MM.1S (cell line): ENCODE data around the gene CTPS2.
"Not testable (repeated sequence)": the region's sequence is repeated elsewhere in the genome, so short reads cannot be mapped to it uniquely, and the experiment has no call there.

Experiments used
- DNase-seq: peaks from one replicate; pipeline ENCODE4 v3.0.0-alpha.2; 2015
- H2AFZ ChIP-seq: fragments of 300-600 bp; sonication (generic); 2 replicates; pipeline ENCODE4 v1.6.0; 2016; ENCODE audit warnings: antibody characterized with exemption, low read length
- H3F3A ChIP-seq: fragments of 300-600 bp; sonication (generic); 2 replicates; pipeline ENCODE4 v1.6.1; 2016; ENCODE audit warnings: mild to moderate bottlenecking, antibody characterized with exemption, low read length, moderate library complexity, mixed read lengths; ENCODE audit not compliant: insufficient read depth
- H3K27ac ChIP-seq: fragments of 300-600 bp; sonication (generic); 2 replicates; pipeline ENCODE4 v1.5.1; 2016; ENCODE audit warnings: mild to moderate bottlenecking, low read length
- H3K27me3 ChIP-seq: fragments of 300-600 bp; sonication (generic); replicated peaks from 2 replicates; pipeline ENCODE4 v1.6.0; 2016; ENCODE audit warnings: low read length; ENCODE audit not compliant: insufficient read depth
- H3K36me3 ChIP-seq: fragments of 300-600 bp; sonication (generic); replicated peaks from 2 replicates; pipeline ENCODE4 v1.6.1; 2016; ENCODE audit warnings: mild to moderate bottlenecking, low read length, mixed read lengths; ENCODE audit not compliant: insufficient read depth
- H3K4me1 ChIP-seq: fragments of 300-600 bp; sonication (generic); 2 replicates; pipeline ENCODE4 v1.6.1; 2016; ENCODE audit warnings: low read length, mixed read lengths
- H3K4me2 ChIP-seq: fragments of 300-600 bp; sonication (generic); 2 replicates; pipeline ENCODE4 v1.6.0; 2016; ENCODE audit warnings: low read depth, low read length
- H3K4me3 ChIP-seq: fragments of 300-600 bp; sonication (generic); 2 replicates; pipeline ENCODE4 v1.5.1; 2016; ENCODE audit warnings: low read length, mixed read lengths
- H3K79me2 ChIP-seq: fragments of 300-600 bp; sonication (generic); 2 replicates; pipeline ENCODE4 v1.6.1; 2016; ENCODE audit warnings: mixed run types, low read length, mixed read lengths
- H3K9ac ChIP-seq: fragments of 300-600 bp; sonication (generic); 2 replicates; pipeline ENCODE4 v1.6.1; 2016; ENCODE audit warnings: low read length, mixed read lengths
- H3K9me2 ChIP-seq: fragments of 300-600 bp; sonication (generic); replicated peaks from 2 replicates; pipeline ENCODE4 v1.6.1; 2016; ENCODE audit warnings: mild to moderate bottlenecking, low read length, mixed read lengths; ENCODE audit not compliant: insufficient read depth
- H3K9me3 ChIP-seq: fragments of 300-600 bp; sonication (generic); replicated peaks from 2 replicates; pipeline ENCODE4 v1.6.1; 2016; ENCODE audit warnings: mild to moderate bottlenecking, low read length, mixed read lengths; ENCODE audit not compliant: insufficient read depth
- H4K20me1 ChIP-seq: fragments of 300-600 bp; sonication (generic); 2 replicates; pipeline ENCODE4 v1.6.1; 2016; ENCODE audit warnings: mild to moderate bottlenecking, low read length, moderate library complexity, mixed read lengths; ENCODE audit not compliant: insufficient read depth
- EZH2 ChIP-seq: fragments of 300-600 bp; sonication (generic); optimal IDR thresholded peaks from 2 replicates; pipeline ENCODE3; 2017; ENCODE audit warnings: low read depth, mild to moderate bottlenecking, antibody characterized with exemption, low read length, mixed read lengths
- EZH2phosphoT487 ChIP-seq: fragments of 300-600 bp; sonication (generic); IDR thresholded peaks from 2 replicates; pipeline ENCODE4 v1.6.1; 2018; ENCODE audit warnings: antibody characterized with exemption, low read length
- TF ChIP-seq, protein P1 (sequence below): fragments of 300-600 bp; sonication (generic); IDR thresholded peaks from 2 replicates; pipeline ENCODE4 v1.5.1; 2016; ENCODE audit warnings: antibody characterized with exemption, low read length, mixed read lengths

CTPS2 gene

DNA sequence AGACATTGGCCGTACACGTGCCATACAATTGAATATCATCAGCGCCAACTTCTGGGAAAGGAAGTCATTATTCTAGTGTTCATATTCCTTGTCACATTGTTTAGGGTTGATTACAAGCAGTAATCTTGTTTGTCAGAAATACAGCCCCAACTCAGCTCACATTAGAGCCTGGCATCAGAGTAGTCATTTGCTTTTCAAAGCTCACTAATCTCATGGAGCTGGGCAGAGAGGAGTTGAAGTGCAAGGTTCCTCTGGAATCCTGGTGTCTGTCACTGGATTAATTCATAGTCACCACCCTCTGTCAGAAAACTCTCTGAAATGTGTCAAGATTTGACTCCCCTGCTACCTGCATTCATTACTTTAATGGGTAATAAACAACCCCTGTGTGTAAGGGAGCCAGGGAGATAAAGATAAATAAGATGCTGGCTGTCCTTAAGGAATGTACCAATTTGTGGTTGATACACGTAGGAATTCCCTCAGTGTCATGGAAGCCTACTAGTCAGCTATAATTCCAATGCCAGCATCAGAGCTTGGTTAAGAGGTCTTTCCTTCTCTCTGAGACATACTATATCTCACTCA lies 106.2 kb downstream of the CTPS2 start:
- H3K4me1 ChIP-seq = no peaks in the 10 kb centered on the region
- no peaks in the 10 kb centered on the region for H3K36me3 ChIP-seq
- H2AFZ ChIP-seq = no peak overlapping the region
- H3F3A ChIP-seq = no peaks in the 10 kb centered on the region
- no peaks in the 10 kb centered on the region for H3K27me3 ChIP-seq
- no peak overlapping the region for H3K4me2 ChIP-seq
- DNase-seq = no peak
- H3K9me3 ChIP-seq = no peaks in the 10 kb centered on the region
- H3K79me2 ChIP-seq = no peaks in the 10 kb centered on the region
- no peak overlapping the region for H3K27ac ChIP-seq
- no peak overlapping the region for H3K9ac ChIP-seq
- TF ChIP-seq, protein P1, sequence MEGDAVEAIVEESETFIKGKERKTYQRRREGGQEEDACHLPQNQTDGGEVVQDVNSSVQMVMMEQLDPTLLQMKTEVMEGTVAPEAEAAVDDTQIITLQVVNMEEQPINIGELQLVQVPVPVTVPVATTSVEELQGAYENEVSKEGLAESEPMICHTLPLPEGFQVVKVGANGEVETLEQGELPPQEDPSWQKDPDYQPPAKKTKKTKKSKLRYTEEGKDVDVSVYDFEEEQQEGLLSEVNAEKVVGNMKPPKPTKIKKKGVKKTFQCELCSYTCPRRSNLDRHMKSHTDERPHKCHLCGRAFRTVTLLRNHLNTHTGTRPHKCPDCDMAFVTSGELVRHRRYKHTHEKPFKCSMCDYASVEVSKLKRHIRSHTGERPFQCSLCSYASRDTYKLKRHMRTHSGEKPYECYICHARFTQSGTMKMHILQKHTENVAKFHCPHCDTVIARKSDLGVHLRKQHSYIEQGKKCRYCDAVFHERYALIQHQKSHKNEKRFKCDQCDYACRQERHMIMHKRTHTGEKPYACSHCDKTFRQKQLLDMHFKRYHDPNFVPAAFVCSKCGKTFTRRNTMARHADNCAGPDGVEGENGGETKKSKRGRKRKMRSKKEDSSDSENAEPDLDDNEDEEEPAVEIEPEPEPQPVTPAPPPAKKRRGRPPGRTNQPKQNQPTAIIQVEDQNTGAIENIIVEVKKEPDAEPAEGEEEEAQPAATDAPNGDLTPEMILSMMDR = no peak
- no peak for TF ChIP-seq EZH2phosphoT487
- TF ChIP-seq EZH2 = no peak
- H3K4me3 ChIP-seq = no peak overlapping the region
- no peaks in the 10 kb centered on the region for H3K9me2 ChIP-seq
- H4K20me1 ChIP-seq = no peaks in the 10 kb centered on the region

DNA sequence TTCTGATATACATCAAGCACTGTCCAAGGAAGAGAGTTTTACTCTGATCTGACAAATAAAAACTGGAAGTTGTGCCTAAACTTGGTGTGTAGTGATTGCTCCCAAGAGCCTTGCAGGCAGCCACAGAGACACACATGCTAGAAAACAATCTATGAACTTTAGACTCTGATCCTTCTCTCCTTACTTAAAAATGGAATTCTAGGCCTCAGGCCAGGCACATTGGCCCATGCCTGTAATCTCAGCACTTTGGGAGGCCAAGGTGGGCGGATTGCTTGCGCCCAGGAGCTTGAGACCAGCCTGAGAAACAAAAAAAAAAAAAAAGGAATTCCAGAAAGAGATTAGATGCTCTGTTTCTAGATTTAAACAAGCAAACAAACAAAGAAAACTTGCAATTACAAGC lies 108.1 kb downstream of the CTPS2 start:
- no peak overlapping the region for H3K4me2 ChIP-seq
- DNase-seq = no peak
- no peaks in the 10 kb centered on the region for H4K20me1 ChIP-seq
- no peaks in the 10 kb centered on the region for H3K27me3 ChIP-seq
- H3K9me2 ChIP-seq = no peaks in the 10 kb centered on the region
- H3K4me1 ChIP-seq = no peaks in the 10 kb centered on the region
- no peak overlapping the region for H2AFZ ChIP-seq
- H3K79me2 ChIP-seq = no peaks in the 10 kb centered on the region
- no peak overlapping the region for H3K4me3 ChIP-seq
- no peaks in the 10 kb centered on the region for H3K9me3 ChIP-seq
- TF ChIP-seq, protein P1 = no peak
- TF ChIP-seq EZH2phosphoT487 (no peak), EZH2 (no peak)
- H3F3A ChIP-seq = no peaks in the 10 kb centered on the region
- no peaks in the 10 kb centered on the region for H3K36me3 ChIP-seq
- no peak overlapping the region for H3K9ac ChIP-seq
- H3K27ac ChIP-seq = no peak overlapping the region

DNA sequence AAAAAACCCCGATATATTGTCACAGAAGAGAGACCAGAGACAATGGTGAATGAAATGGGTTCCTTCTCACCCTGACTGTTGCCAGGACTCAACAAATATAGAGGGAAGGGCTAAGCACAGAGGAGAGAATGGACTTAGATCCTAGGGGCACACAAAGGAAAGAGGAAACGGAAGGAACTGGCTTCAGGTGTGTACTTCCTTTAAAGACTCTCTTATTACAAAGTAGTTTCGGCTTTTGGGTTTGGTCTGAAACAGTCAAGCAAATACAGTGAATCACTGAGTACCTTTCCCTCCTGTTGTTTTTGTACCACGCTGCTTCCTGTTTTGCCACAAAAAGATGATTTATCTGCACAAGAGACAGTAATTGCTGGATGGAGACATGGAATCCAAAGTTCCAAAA lies 108.6 kb downstream of the CTPS2 start:
- Histone ChIP-seq H3K79me2 (no peaks in the 10 kb centered on the region), H3K27ac (no peak overlapping the region), H4K20me1 (no peaks in the 10 kb centered on the region), H3K9me3 (no peaks in the 10 kb centered on the region), H3K27me3 (no peaks in the 10 kb centered on the region), H3K4me1 (no peaks in the 10 kb centered on the region), H3K4me2 (no peak overlapping the region), H3K9me2 (no peaks in the 10 kb centered on the region), H3K36me3 (no peaks in the 10 kb centered on the region), H3F3A (no peaks in the 10 kb centered on the region), H3K9ac (no peak overlapping the region), H2AFZ (no peak overlapping the region), H3K4me3 (no peak overlapping the region)
- TF ChIP-seq EZH2 (no peak), EZH2phosphoT487 (no peak)
- TF ChIP-seq, protein P1 = no peak
- no peak for DNase-seq

DNA sequence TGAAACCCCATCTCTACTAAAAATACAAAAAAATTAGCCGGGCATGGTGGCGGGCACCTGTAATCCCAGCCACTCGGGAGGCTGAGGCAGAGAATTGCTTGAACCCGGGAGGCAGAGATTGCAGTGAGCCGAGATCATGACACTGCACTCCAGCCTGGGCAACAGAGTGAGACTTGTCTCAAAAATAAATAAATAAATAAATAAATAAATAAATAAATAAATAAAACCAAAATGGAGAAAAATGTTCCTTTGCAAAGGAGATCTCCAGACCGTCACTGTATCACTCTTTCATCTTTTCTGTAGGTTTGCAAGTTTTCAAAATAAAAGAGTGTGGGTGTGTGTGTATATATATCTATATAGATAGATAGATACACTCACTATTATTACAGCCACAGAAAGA lies 109.2 kb downstream of the CTPS2 start:
- not testable (repeated sequence) for H3K4me2 ChIP-seq, H3K4me3 ChIP-seq, H3K27me3 ChIP-seq

More for the DNA sequence above, 109.2 kb downstream of the CTPS2 start:
- not testable (repeated sequence) for H3K9ac ChIP-seq, H3K9me2 ChIP-seq, H3K4me1 ChIP-seq, H3F3A ChIP-seq, H3K36me3 ChIP-seq, H2AFZ ChIP-seq, H3K27ac ChIP-seq, H3K79me2 ChIP-seq, H4K20me1 ChIP-seq, H3K9me3 ChIP-seq, DNase-seq
